ENCODE measurements around the gene KLF11. TPM values are rescaled to one million over a fixed set of nuclear protein-coding genes. Genes with fewer than 3 reads are reported as not detected.

KLF11 gene
- total RNA-seq, 2 experiments from 2014 or later = 5.6 to 6.1 TPM

GRCh38 chr2:10039658-10040410, 3.5 kb upstream of the KLF11 start:
- no peak overlapping the region for H3K27ac Mint-ChIP-seq
- peaks cover 2% of the 10 kb centered on the region for H3K36me3 Mint-ChIP-seq
- H3K9me3 Mint-ChIP-seq = no peaks in the 10 kb centered on the region
- H3K4me3 Mint-ChIP-seq = no peak overlapping the region
- no peak for DNase-seq
- H3K4me1 Mint-ChIP-seq (ENCODE audit: low read depth) = peaks cover 31% of the 10 kb centered on the region
- peaks cover 3% of the 10 kb centered on the region for H3K27me3 Mint-ChIP-seq
- ChIA-PET POLR2A (no interaction called here), CTCF (interaction anchor here (1.5 to 7.1 kb wide), 2 partner anchors 56 to 226 kb away, joined by 3 to 44 read pairs; no protein-coding TSS in a partner anchor)
- intact Hi-C loops (cut with micrococcal nuclease) = loop anchor here (5.0 to 10.0 kb wide), 3 partner anchors 198 to 615 kb away; partner anchors contain the start of genes CPSF3, ITGB1BP1, TAF1B and YWHAQ

GRCh38 chr2:10041711-10042110, 1.6 kb upstream of the KLF11 start:
- Mint-ChIP-seq H3K27ac (no peak overlapping the region), H3K36me3 (peaks cover 6% of the 10 kb centered on the region), H3K27me3 (peaks cover 3% of the 10 kb centered on the region), H3K4me1 (ENCODE audit: low read depth) (peaks cover 22% of the 10 kb centered on the region), H3K4me3 (no peak overlapping the region), H3K9me3 (no peaks in the 10 kb centered on the region)
- no peak for DNase-seq
- ChIA-PET POLR2A (interaction anchor here (1.1 kb wide), 1 partner anchor 198 kb away, joined by 4 read pairs; the partner anchor contains the start of gene TAF1B), CTCF (interaction anchor here (0.9 to 12.7 kb wide), 2 partner anchors 228 to 406 kb away, joined by 3 to 149 read pairs; no protein-coding TSS in a partner anchor)
- intact Hi-C loops (cut with micrococcal nuclease) = loop anchor here (5.0 to 10.0 kb wide), 3 partner anchors 199 to 617 kb away; partner anchors contain the start of genes CPSF3, ITGB1BP1, TAF1B and YWHAQ

- intact Hi-C loops (cut with micrococcal nuclease) = loop anchor here (5.0 to 10.0 kb wide), 3 partner anchors 200 to 618 kb away; partner anchors contain the start of genes CPSF3, ITGB1BP1, TAF1B and YWHAQ
- H3K27ac Mint-ChIP-seq = peak overlapping the region; percentile 57
- H3K36me3 Mint-ChIP-seq = peaks cover 6% of the 10 kb centered on the region
These were observed 819 bp upstream of the KLF11 start for GRCh38 chr2:10042301-10043161.

GRCh38 chr2:10043906-10044601, 704 bp downstream of the KLF11 start:
- DNase-seq = peak; percentile 94
- POLR2A ChIA-PET = interaction anchor here (0.7 to 1.4 kb wide), 5 partner anchors 9 to 489 kb away, joined by 3 to 6 read pairs (median 4); partner anchors contain the start of genes ADAM17 and TAF1B
- CTCF ChIA-PET = interaction anchor here (0.7 to 12.7 kb wide), 9 partner anchors 9 to 274 kb away, joined by 3 to 149 read pairs (median 4); no protein-coding TSS in a partner anchor
- peak overlapping the region; percentile 64 for H3K4me3 Mint-ChIP-seq
- H3K27me3 Mint-ChIP-seq = peaks cover 3% of the 10 kb centered on the region
- H3K36me3 Mint-ChIP-seq = peaks cover 6% of the 10 kb centered on the region
- H3K27ac Mint-ChIP-seq = peak overlapping the region; percentile 47
- no peaks in the 10 kb centered on the region for H3K9me3 Mint-ChIP-seq
- intact Hi-C loops (cut with micrococcal nuclease) = loop anchor here (1.0 to 10.0 kb wide), 5 partner anchors 77 to 619 kb away; partner anchors contain the start of genes CPSF3, GRHL1, ITGB1BP1 and TAF1B
- H3K4me1 Mint-ChIP-seq (ENCODE audit: low read depth) = peaks cover 22% of the 10 kb centered on the region

More at GRCh38 chr2:10042301-10043161, 819 bp upstream of the KLF11 start:
- H3K27me3 Mint-ChIP-seq = peaks cover 3% of the 10 kb centered on the region
- ChIA-PET CTCF (interaction anchor here (0.9 to 12.7 kb wide), 4 partner anchors 54 to 407 kb away, joined by 3 to 149 read pairs (median 4); no protein-coding TSS in a partner anchor), POLR2A (interaction anchor here (1.1 to 1.4 kb wide), 3 partner anchors 13 to 199 kb away, joined by 3 to 4 read pairs (median 4); partner anchors contain the start of gene TAF1B)
- H3K4me1 Mint-ChIP-seq (ENCODE audit: low read depth) = peaks cover 22% of the 10 kb centered on the region
- peak; percentile 34 for DNase-seq
- peak overlapping the region; percentile 69 for H3K4me3 Mint-ChIP-seq
- H3K9me3 Mint-ChIP-seq = no peaks in the 10 kb centered on the region

GRCh38 chr2:10045561-10046355, 2.4 kb downstream of the KLF11 start:
- CTCF ChIA-PET = interaction anchor here (0.9 to 12.7 kb wide), 9 partner anchors 9 to 363 kb away, joined by 3 to 149 read pairs (median 15); no protein-coding TSS in a partner anchor
- peaks cover 3% of the 10 kb centered on the region for H3K27me3 Mint-ChIP-seq
- DNase-seq = no peak
- H3K36me3 Mint-ChIP-seq = peaks cover 6% of the 10 kb centered on the region
- POLR2A ChIA-PET = no interaction called here
- H3K27ac Mint-ChIP-seq = peak overlapping the region; percentile 25
- no peaks in the 10 kb centered on the region for H3K9me3 Mint-ChIP-seq
- peaks cover 22% of the 10 kb centered on the region for H3K4me1 Mint-ChIP-seq (ENCODE audit: low read depth)
- H3K4me3 Mint-ChIP-seq = no peak overlapping the region
- intact Hi-C loops (cut with micrococcal nuclease) = loop anchor here (2.0 to 10.0 kb wide), 3 partner anchors 75 to 903 kb away; partner anchors contain the start of genes CPSF3 and ITGB1BP1

- intact Hi-C loops (cut with micrococcal nuclease) = loop anchor here (5.0 to 10.0 kb wide), 2 partner anchors 622 to 905 kb away; partner anchors contain the start of genes CPSF3 and ITGB1BP1
- no peak for DNase-seq
- POLR2A ChIA-PET = interaction anchor here (1.1 to 1.4 kb wide), 2 partner anchors 62 to 248 kb away, joined by 3 to 5 read pairs; no protein-coding TSS in a partner anchor
These were observed 3.6 kb downstream of the KLF11 start for GRCh38 chr2:10046931-10047330.

DNA sequence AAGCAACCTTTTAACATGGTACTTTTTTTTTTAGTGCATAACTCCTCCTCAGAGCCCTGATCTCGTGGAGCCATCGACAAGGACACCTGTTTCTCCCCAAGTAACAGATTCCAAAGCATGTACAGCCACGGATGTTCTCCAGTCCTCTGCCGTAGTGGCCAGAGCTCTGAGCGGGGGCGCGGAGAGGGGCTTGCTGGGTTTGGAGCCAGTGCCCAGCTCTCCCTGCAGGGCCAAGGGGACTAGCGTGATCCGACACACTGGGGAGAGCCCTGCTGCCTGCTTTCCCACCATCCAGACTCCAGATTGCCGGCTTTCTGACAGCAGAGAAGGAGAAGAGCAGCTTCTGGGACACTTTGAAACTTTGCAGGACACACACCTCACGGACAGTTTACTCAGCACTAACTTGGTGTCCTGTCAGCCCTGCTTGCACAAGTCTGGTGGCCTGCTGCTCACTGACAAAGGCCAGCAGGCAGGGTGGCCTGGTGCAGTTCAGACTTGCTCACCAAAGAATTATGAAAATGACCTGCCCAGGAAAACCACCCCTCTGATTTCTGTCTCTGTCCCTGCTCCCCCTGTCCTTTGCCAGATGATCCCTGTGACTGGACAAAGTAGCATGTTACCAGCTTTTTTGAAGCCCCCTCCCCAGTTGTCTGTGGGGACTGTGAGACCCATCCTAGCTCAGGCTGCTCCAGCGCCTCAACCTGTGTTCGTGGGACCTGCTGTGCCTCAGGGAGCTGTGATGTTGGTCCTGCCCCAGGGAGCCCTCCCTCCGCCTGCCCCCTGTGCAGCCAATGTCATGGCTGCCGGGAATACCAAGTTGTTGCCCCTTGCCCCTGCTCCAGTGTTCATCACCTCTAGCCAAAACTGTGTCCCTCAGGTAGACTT, 4.5 kb downstream of the KLF11 start:
- intact Hi-C loops (cut with micrococcal nuclease) = loop anchor here (1.0 to 10.0 kb wide), 6 partner anchors 64 to 906 kb away; partner anchors contain the start of genes CPSF3 and ITGB1BP1
- no peak overlapping the region for H3K27ac Mint-ChIP-seq

More at GRCh38 chr2:10046931-10047330, 3.6 kb downstream of the KLF11 start:
- Mint-ChIP-seq H3K27ac (no peak overlapping the region), H3K36me3 (peaks cover 6% of the 10 kb centered on the region), H3K4me3 (no peak overlapping the region), H3K4me1 (ENCODE audit: low read depth) (peaks cover 22% of the 10 kb centered on the region), H3K27me3 (peaks cover 3% of the 10 kb centered on the region), H3K9me3 (no peaks in the 10 kb centered on the region)
- CTCF ChIA-PET = interaction anchor here (0.6 to 12.7 kb wide), 16 partner anchors 10 to 362 kb away, joined by 3 to 149 read pairs (median 13); no protein-coding TSS in a partner anchor

DNA sequence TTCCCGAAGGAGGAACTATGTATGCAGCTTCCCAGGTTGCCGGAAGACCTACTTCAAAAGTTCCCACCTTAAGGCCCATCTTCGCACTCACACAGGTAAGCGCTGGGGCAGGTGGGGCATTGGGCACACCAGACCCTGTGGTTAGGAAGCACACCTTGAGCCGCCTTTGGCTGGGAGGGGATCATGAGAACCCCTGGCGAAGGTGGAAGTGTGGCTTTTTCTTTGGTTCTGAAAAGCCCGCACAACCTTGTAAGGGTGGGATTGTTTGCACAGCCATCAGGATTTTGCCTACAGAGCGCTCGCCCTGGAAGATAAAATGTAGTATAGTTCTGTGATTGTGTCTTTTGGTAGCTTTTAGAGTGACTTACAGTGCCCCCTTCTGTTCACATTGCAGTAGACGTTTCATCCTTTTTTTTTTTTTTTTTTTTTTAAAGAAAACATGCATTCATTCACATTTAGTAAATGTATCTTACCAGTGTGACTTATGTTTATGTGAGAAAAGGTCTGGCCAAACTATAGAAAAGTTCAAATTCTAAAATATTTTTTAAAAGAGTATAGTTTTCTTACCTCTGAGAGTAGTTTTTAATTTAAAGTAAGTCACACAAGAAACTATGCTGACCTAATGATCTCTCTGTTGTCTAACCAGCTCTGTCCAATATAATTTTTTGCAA, 5.3 kb downstream of the KLF11 start:
- Mint-ChIP-seq H3K36me3 (peaks cover 15% of the 10 kb centered on the region), H3K9me3 (no peaks in the 10 kb centered on the region), H3K27me3 (no peaks in the 10 kb centered on the region), H3K4me1 (ENCODE audit: low read depth) (peaks cover 15% of the 10 kb centered on the region), H3K27ac (no peak overlapping the region), H3K4me3 (no peak overlapping the region)
- POLR2A ChIA-PET = interaction anchor here (0.8 to 0.9 kb wide), 3 partner anchors 206 to 400 kb away, joined by 3 read pairs; no protein-coding TSS in a partner anchor
- CTCF ChIA-PET = interaction anchor here (0.7 to 12.7 kb wide), 24 partner anchors 9 to 387 kb away, joined by 3 to 149 read pairs (median 6); partner anchors contain the start of gene TAF1B
- intact Hi-C loops (cut with micrococcal nuclease) = loop anchor here (1.0 to 10.0 kb wide), 6 partner anchors 64 to 906 kb away; partner anchors contain the start of genes CPSF3 and ITGB1BP1
- no peak for DNase-seq

More for the DNA sequence above, 4.5 kb downstream of the KLF11 start:
- CTCF ChIA-PET = interaction anchor here (1.1 to 12.7 kb wide), 20 partner anchors 10 to 398 kb away, joined by 3 to 149 read pairs (median 9); no protein-coding TSS in a partner anchor
- POLR2A ChIA-PET = interaction anchor here (0.8 to 1.4 kb wide), 4 partner anchors 63 to 401 kb away, joined by 3 to 5 read pairs (median 3); no protein-coding TSS in a partner anchor
- Mint-ChIP-seq H3K36me3 (peaks cover 10% of the 10 kb centered on the region), H3K27me3 (peaks cover under 1% of the 10 kb centered on the region), H3K9me3 (no peaks in the 10 kb centered on the region), H3K4me3 (no peak overlapping the region), H3K4me1 (ENCODE audit: low read depth) (peaks cover 16% of the 10 kb centered on the region)
- DNase-seq = no peak

- H3K36me3 Mint-ChIP-seq = peaks cover 16% of the 10 kb centered on the region
- H3K27ac Mint-ChIP-seq = no peak overlapping the region
- no peaks in the 10 kb centered on the region for H3K9me3 Mint-ChIP-seq
- intact Hi-C loops (cut with micrococcal nuclease) = no loop called here
- peaks cover 1% of the 10 kb centered on the region for H3K4me1 Mint-ChIP-seq (ENCODE audit: low read depth)
- ChIA-PET CTCF (interaction anchor here (1.5 to 12.7 kb wide), 6 partner anchors 16 to 383 kb away, joined by 3 to 149 read pairs (median 10); no protein-coding TSS in a partner anchor), POLR2A (no interaction called here)
- H3K27me3 Mint-ChIP-seq = no peaks in the 10 kb centered on the region
- DNase-seq = no peak
- H3K4me3 Mint-ChIP-seq = no peak overlapping the region
These were observed 8.9 kb downstream of the KLF11 start for GRCh38 chr2:10052216-10052615.

Measured in activated CD4-positive, alpha-beta memory T cell treated with anti-CD3 and anti-CD28 coated beads for 36 hours (primary cell).